GM19324 (cell line): ENCODE results near the gene NT5DC4.

Source experiments
- ATAC-seq: cut with Tn5 transposase; IDR thresholded peaks from one replicate; pipeline ENCODE4 v1.9.1; 2021; ENCODE audit warnings: mild to moderate bottlenecking, moderate library complexity; ENCODE audit not compliant: unreplicated experiment, low FRiP score

Gene NT5DC4

GRCh38 chr2:112722816-112723546 lies 2.2 kb downstream of the NT5DC4 start:
- no peak for ATAC-seq

GRCh38 chr2:112723547-112723940 lies 2.7 kb downstream of the NT5DC4 start:
- ATAC-seq = no peak

GRCh38 chr2:112723995-112724394 lies 3.2 kb downstream of the NT5DC4 start:
- ATAC-seq = no peak

- no peak for ATAC-seq
Measured at GRCh38 chr2:112724591-112725525, 4.0 kb downstream of the NT5DC4 start.

- no peak for ATAC-seq
Measured at GRCh38 chr2:112725545-112726457, 5.0 kb downstream of the NT5DC4 start.

GRCh38 chr2:112726487-112727190 lies 5.8 kb downstream of the NT5DC4 start:
- ATAC-seq = peak; percentile 81

GRCh38 chr2:112727276-112728028 lies 6.6 kb downstream of the NT5DC4 start:
- no peak for ATAC-seq

GRCh38 chr2:112728029-112728362 lies 7.2 kb downstream of the NT5DC4 start:
- no peak for ATAC-seq

GRCh38 chr2:112728378-112729175 lies 7.8 kb downstream of the NT5DC4 start:
- no peak for ATAC-seq

GRCh38 chr2:112730216-112730615 lies 9.4 kb downstream of the NT5DC4 start:
- no peak for ATAC-seq

GRCh38 chr2:112730791-112731190 lies 10.0 kb downstream of the NT5DC4 start:
- no peak for ATAC-seq

- no peak for ATAC-seq
Measured at GRCh38 chr2:112731479-112731878, 10.7 kb downstream of the NT5DC4 start.

- ATAC-seq = no peak
Measured at GRCh38 chr2:112733456-112733855, 12.6 kb downstream of the NT5DC4 start.

- no peak for ATAC-seq
Measured at GRCh38 chr2:112733871-112734270, 13.1 kb downstream of the NT5DC4 start.

GRCh38 chr2:112737542-112738232 lies 16.9 kb downstream of the NT5DC4 start:
- ATAC-seq = no peak

GRCh38 chr2:112740527-112740926 lies 19.7 kb downstream of the NT5DC4 start:
- ATAC-seq = no peak

- ATAC-seq = peak; percentile 59
Measured at GRCh38 chr2:112749755-112750559, 29.1 kb downstream of the NT5DC4 start.
